Mononuclear cell (primary cell): ENCODE data around the gene ING2. TPM values are rescaled to one million over a fixed set of nuclear protein-coding genes. Genes with fewer than 3 reads are reported as not detected.
"Not testable (repeated sequence)": the region's sequence is repeated elsewhere in the genome, so short reads cannot be mapped to it uniquely, and the experiment has no call there.

ENCODE experiments used
- H3K27me3 ChIP-seq: 2 replicates; pipeline ENCODE4 v1.6.0; 2011; ENCODE audit warnings: low read length, control low read depth; ENCODE audit not compliant: insufficient read depth
- H3K4me1 ChIP-seq: 2 replicates; pipeline ENCODE4 v1.5.1; 2011; ENCODE audit warnings: mild to moderate bottlenecking, low read length, control low read depth; ENCODE audit not compliant: insufficient read depth
- H3K4me3 ChIP-seq: 2 replicates; pipeline ENCODE4 v1.5.1; 2011; ENCODE audit warnings: mild to moderate bottlenecking, low read length, moderate library complexity
- H3K9me3 ChIP-seq: 2 replicates; pipeline ENCODE4 v1.5.1; 2011; ENCODE audit warnings: low read depth, mild to moderate bottlenecking, control low read depth, low read length
- total RNA-seq: library from RNA; depleted of rRNA; stranded (reverse); fragments of >200 nt; gene quantifications from one replicate; pipeline ENCODE4 v1.2.3, GENCODE V29; 2012

The ING2 gene
- total RNA-seq, 1 donor = 7.8 TPM

- H3K27me3 ChIP-seq, H3K9me3 ChIP-seq, H3K4me1 ChIP-seq, H3K4me3 ChIP-seq: not testable (repeated sequence)
Observed at GRCh38 chr4:183553147-183553478, 48.3 kb downstream of the ING2 start.

DNA sequence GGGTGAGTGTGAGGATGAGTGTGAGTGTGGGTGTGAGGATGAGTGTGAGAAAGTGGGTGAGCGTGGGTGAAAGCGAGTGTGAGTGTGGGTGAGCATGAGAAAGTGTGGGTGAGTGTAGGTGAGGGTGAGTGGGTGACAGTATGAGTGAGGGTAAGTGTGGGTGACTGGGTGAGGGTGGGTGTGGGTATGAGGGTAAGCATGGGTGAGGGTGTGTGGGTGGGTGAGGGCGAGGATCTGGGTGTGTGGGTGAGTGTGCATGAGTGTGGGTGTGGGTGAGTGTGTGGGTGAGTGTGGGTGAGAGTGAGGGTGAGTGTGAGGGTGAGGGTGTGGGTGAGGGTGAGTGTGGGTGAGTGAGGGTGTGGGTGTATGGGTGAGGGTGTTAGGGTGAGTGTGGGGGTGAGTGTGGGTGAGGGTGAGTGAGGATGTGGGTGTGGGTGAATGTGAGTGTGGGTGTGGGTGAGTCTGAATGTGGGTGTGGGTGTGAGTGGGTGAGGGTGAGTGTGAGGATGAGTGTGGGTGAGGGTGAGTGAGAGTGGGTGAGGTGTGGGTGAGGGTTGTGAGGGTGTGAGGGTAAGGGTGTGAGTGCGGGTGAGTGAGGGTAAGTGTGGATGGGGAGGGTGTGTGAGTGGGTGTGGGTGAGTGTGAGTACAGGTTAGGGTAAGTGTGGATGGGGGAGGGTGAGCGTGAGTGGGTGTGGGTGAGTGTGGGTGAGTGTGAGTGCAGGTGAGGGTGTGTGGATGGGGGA is 48.9 kb downstream of the ING2 start:
- Histone ChIP-seq H3K4me3 (no peak overlapping the region), H3K27me3 (no peaks in the 10 kb centered on the region), H3K4me1 (no peaks in the 10 kb centered on the region), H3K9me3 (no peaks in the 10 kb centered on the region)

DNA sequence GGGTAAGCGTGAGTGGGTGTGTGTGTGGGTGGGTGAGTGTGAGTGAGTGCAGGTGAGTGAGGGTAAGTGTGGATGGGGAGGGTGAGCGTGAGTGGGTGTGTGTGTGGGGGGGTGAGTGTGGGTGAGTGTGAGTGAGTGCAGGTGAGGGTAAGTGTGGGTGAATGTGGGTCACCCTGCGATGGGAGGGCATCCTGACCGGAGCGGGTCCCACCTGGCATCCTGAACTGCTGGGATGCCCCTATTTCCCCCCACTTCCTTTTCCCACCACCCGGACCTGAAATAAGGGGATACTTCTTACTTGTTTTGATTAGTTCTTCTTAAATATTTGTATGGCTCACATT is 49.5 kb downstream of the ING2 start:
- H3K27me3 ChIP-seq = no peaks in the 10 kb centered on the region
- H3K4me1 ChIP-seq = no peaks in the 10 kb centered on the region
- no peak overlapping the region for H3K4me3 ChIP-seq
- H3K9me3 ChIP-seq = no peaks in the 10 kb centered on the region

GRCh38 chr4:183554878-183555585 is 50.2 kb downstream of the ING2 start:
- Histone ChIP-seq H3K4me3 (no peak overlapping the region), H3K4me1 (no peaks in the 10 kb centered on the region), H3K27me3 (no peaks in the 10 kb centered on the region), H3K9me3 (no peaks in the 10 kb centered on the region)

DNA sequence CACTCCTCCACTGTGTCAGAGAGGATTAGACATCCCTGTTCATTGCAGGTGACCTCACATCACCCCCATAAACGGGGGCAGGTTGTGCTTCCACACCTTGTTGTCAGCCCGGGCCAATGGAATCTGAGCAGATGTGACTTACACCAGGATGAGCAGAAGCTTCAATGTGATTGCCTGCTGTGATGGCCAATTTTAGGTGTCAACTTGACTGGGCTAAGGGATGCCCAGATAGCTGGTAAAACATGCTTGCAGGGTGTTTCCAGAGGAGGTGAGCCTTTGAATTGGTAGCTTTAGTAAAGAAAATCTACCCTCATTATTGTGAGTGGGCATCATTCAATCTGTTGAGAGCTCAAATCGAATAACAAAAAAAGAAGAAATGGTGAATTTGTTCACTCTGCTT is 52.1 kb downstream of the ING2 start:
- Histone ChIP-seq H3K9me3 (no peaks in the 10 kb centered on the region), H3K27me3 (no peaks in the 10 kb centered on the region), H3K4me3 (no peak overlapping the region), H3K4me1 (no peaks in the 10 kb centered on the region)

DNA sequence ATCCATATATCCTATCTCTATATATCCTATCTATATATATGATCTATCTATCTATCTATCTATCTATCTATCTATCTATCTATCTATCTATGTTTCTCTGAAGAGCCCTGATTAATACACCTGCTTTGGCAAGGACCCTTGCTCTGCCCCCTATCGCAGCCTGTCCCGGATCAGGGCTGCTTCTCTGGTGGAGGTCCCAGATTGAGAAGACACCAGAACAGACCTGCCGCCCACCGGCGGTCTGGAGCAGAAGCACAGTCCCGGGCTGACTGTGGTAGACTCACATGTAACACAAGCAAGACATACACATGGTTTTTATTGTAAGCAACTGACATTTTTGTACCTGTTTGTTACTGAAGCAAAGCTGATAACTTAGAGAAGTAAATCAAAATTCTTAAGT is 52.8 kb downstream of the ING2 start:
- Histone ChIP-seq H3K9me3 (no peaks in the 10 kb centered on the region), H3K4me3 (no peak overlapping the region), H3K4me1 (no peaks in the 10 kb centered on the region), H3K27me3 (no peaks in the 10 kb centered on the region)

- Histone ChIP-seq H3K9me3 (no peaks in the 10 kb centered on the region), H3K4me1 (no peaks in the 10 kb centered on the region), H3K27me3 (no peaks in the 10 kb centered on the region), H3K4me3 (no peak overlapping the region)
Observed at GRCh38 chr4:183558873-183559272, 54.0 kb downstream of the ING2 start.

DNA sequence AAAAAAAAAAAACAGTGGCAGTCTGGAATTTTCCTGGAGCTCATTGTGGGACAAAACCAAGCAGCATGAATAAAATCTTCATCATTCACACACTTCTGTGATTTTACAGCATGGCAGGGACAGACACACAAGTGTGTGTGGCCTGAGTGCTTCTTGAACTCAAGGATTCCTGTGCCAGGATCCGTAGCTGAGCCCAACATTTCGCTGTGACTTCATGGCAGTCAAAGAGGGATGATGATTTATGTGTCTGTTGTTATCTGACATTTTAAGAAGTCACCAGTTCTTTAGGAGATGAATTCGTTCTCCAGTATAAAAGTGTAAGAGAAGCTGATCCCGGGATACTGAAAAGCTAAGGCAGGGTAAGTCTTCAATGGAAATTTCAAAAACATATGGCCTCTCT is 57.0 kb downstream of the ING2 start:
- no peaks in the 10 kb centered on the region for H3K9me3 ChIP-seq
- no peak overlapping the region for H3K4me3 ChIP-seq
- H3K27me3 ChIP-seq = no peaks in the 10 kb centered on the region
- H3K4me1 ChIP-seq = no peaks in the 10 kb centered on the region

Other genes with a start within 250 kb of the ING2 start
- gene CLDN22, start 184.8 kb upstream of the ING2 start, total RNA-seq = not detected
- not detected for gene CLDN24, start 182.6 kb upstream of the ING2 start, total RNA-seq
- gene CDKN2AIP, start 60.4 kb upstream of the ING2 start, total RNA-seq = 53.4 TPM
- 9.3 TPM for gene RWDD4, start 154.1 kb downstream of the ING2 start, total RNA-seq
- 21.4 TPM for gene TRAPPC11, start 154.2 kb downstream of the ING2 start, total RNA-seq